Stimulated activated CD4-positive, alpha-beta T cell treated with anti-CD3 and anti-CD28 coated beads, Interleukin-4, amount 100 ng/mL, for 48 hours (primary cell): ENCODE data around the gene ALOX12B.
"Not testable (repeated sequence)": the region's sequence is repeated elsewhere in the genome, so short reads cannot be mapped to it uniquely, and the experiment has no call there.

ENCODE experiments used
- DNase-seq, 2 donors: peaks; one replicate each; pipeline ENCODE4 v3.0.0-alpha.2; 2020; ENCODE audit warnings: low read depth in 2 of 2

Gene ALOX12B

GRCh38 chr17:8082292-8082691 is 5.2 kb downstream of the ALOX12B start:
- DNase-seq, result no peak

GRCh38 chr17:8081876-8082275 is 5.6 kb downstream of the ALOX12B start:
- DNase-seq, result no peak

GRCh38 chr17:8080799-8081219 is 6.7 kb downstream of the ALOX12B start:
- no peak for DNase-seq

- no peak for DNase-seq
Measured at GRCh38 chr17:8080208-8080798, 7.2 kb downstream of the ALOX12B start.

GRCh38 chr17:8079291-8080207 is 8.0 kb downstream of the ALOX12B start:
- peak; percentile 75 to 76 for DNase-seq

DNA sequence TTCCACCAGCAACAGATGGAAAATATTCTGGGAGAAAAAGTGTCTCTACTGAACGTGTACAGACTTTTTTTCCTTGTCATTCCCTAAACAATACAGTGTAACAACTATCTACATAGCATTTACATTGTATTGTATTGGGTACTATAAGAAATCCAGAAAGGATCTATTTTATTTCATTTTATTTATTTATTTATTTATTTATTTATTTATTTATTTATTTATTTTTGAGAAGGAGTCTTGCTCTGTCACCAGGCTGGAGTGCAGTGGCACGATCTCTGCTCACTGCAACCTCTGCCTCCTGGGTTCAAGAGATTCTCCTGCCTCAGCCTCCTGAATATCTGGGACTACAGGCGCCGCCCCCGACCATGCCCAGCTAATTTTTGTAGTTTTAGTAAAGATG is 9.6 kb downstream of the ALOX12B start:
- DNase-seq, result not testable (repeated sequence)

GRCh38 chr17:8076502-8077266 is 10.8 kb downstream of the ALOX12B start:
- no peak for DNase-seq

GRCh38 chr17:8075574-8076342 is 11.8 kb downstream of the ALOX12B start:
- DNase-seq, result no peak

DNA sequence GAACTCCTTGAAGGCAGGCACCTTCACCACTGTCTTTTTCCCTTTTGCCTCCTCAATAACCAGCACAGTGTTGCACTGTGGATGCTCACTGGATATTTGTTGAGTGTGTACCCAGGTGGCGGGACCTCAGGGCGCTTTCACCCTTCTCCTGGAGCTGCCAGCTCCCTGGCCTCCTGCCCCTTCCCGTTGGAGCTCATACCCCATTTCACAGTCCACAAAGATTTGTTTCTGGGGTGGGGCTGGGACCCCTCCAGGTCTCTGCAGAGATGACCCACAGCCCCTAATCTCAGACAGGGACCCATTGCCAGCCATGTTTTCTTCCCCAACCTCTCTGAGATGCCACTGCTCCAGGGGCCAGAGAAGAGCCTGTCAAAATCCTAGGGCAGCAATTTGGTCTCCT is 12.4 kb downstream of the ALOX12B start:
- no peak for DNase-seq

- no peak for DNase-seq
Measured at GRCh38 chr17:8074554-8074953, 13.0 kb downstream of the ALOX12B start.

GRCh38 chr17:8073627-8074484 is 13.7 kb downstream of the ALOX12B start:
- peak; percentile 82 to 85 for DNase-seq

GRCh38 chr17:8072729-8073461 is 14.6 kb downstream of the ALOX12B start:
- no peak for DNase-seq

GRCh38 chr17:8072341-8072728 is 15.2 kb downstream of the ALOX12B start:
- DNase-seq, result no peak

- no peak for DNase-seq
Measured at GRCh38 chr17:8071496-8071895, 16.0 kb downstream of the ALOX12B start.

- DNase-seq, result no peak
Measured at GRCh38 chr17:8069587-8069860, 18.0 kb downstream of the ALOX12B start.

- DNase-seq, result no peak
Measured at GRCh38 chr17:8068736-8069586, 18.6 kb downstream of the ALOX12B start.

- no peak for DNase-seq
Measured at GRCh38 chr17:8067806-8068205, 19.7 kb downstream of the ALOX12B start.

- DNase-seq, result no peak
Measured at GRCh38 chr17:8066841-8067775, 20.4 kb downstream of the ALOX12B start.
